Measurements from ENCODE around the gene INKA2.

INKA2 gene

GRCh38 chr1:111739194-111739924, at the start of gene INKA2:
Gene INKA2, minus strand, starts transcription at chr1:111739395. Its CDS starts 153 bp downstream, at chr1:111739242.
- peak; percentile 39 to 41 for DNase-seq (ENCODE audit: low read depth in 2 of 2)

GRCh38 chr1:111786669-111787207, 47.5 kb upstream of the INKA2 start:
- DNase-seq (ENCODE audit: low read depth in 2 of 2) = no peak

GRCh38 chr1:111784273-111784901, 45.2 kb upstream of the INKA2 start:
- no peak for DNase-seq (ENCODE audit: low read depth in 2 of 2)

- DNase-seq (ENCODE audit: low read depth in 2 of 2) = no peak
Measured at GRCh38 chr1:111779546-111779945, 40.4 kb upstream of the INKA2 start.

GRCh38 chr1:111778541-111779051, 39.4 kb upstream of the INKA2 start:
- DNase-seq (ENCODE audit: low read depth in 2 of 2) = no peak

- DNase-seq (ENCODE audit: low read depth in 2 of 2) = no peak
Measured at GRCh38 chr1:111778066-111778465, 38.9 kb upstream of the INKA2 start.

- DNase-seq (ENCODE audit: low read depth in 2 of 2) = no peak
Measured at GRCh38 chr1:111777301-111777700, 38.1 kb upstream of the INKA2 start.

- DNase-seq (ENCODE audit: low read depth in 2 of 2) = no peak
Measured at GRCh38 chr1:111776861-111777260, 37.7 kb upstream of the INKA2 start.

- no peak for DNase-seq (ENCODE audit: low read depth in 2 of 2)
Measured at GRCh38 chr1:111776391-111776790, 37.2 kb upstream of the INKA2 start.

- DNase-seq (ENCODE audit: low read depth in 2 of 2) = no peak
Measured at GRCh38 chr1:111775966-111776365, 36.8 kb upstream of the INKA2 start.

GRCh38 chr1:111770916-111771315, 31.7 kb upstream of the INKA2 start:
- no peak for DNase-seq (ENCODE audit: low read depth in 2 of 2)

- peak in 1 of 2 donors; percentile 11 for DNase-seq (ENCODE audit: low read depth in 2 of 2)
Measured at GRCh38 chr1:111769517-111770146, 30.4 kb upstream of the INKA2 start.

- no peak for DNase-seq (ENCODE audit: low read depth in 2 of 2)
Measured at GRCh38 chr1:111768625-111769024, 29.4 kb upstream of the INKA2 start.

GRCh38 chr1:111768023-111768422, 28.8 kb upstream of the INKA2 start:
- DNase-seq (ENCODE audit: low read depth in 2 of 2) = no peak

- no peak for DNase-seq (ENCODE audit: low read depth in 2 of 2)
Measured at GRCh38 chr1:111762332-111762731, 23.1 kb upstream of the INKA2 start.

- DNase-seq (ENCODE audit: low read depth in 2 of 2) = no peak
Measured at GRCh38 chr1:111761717-111762116, 22.5 kb upstream of the INKA2 start.

GRCh38 chr1:111758373-111758772, 19.2 kb upstream of the INKA2 start:
- DNase-seq (ENCODE audit: low read depth in 2 of 2) = no peak

- DNase-seq (ENCODE audit: low read depth in 2 of 2) = no peak
Measured at GRCh38 chr1:111756124-111756513, 16.9 kb upstream of the INKA2 start.

GRCh38 chr1:111755331-111756123, 16.3 kb upstream of the INKA2 start, which contains the start of gene DDX20:
Gene DDX20, plus strand, starts transcription at chr1:111755901. Its CDS starts 24 bp downstream, at chr1:111755925.
- peak; percentile 81 to 86 for DNase-seq (ENCODE audit: low read depth in 2 of 2)

GRCh38 chr1:111754984-111755330, 15.8 kb upstream of the INKA2 start:
- no peak for DNase-seq (ENCODE audit: low read depth in 2 of 2)

GRCh38 chr1:111751906-111752575, 12.8 kb upstream of the INKA2 start:
- DNase-seq (ENCODE audit: low read depth in 2 of 2) = no peak

All from activated CD8-positive, alpha-beta memory T cell treated with anti-CD3 and anti-CD28 coated beads for 4 hours (primary cell).